Smooth muscle cell (in vitro differentiated cells): ENCODE data around the gene LRRC26. TPM values are rescaled to one million over a fixed set of nuclear protein-coding genes. Genes with fewer than 3 reads are reported as not detected.

Experiments used
- DNase-seq: peaks from one replicate; lab custom pipeline; 2025; ENCODE audit not compliant: unreplicated experiment; lab: John Stamatoyannopoulos, UW
- H2AFZ ChIP-seq: fragments of 200-600 bp; sonication (generic); 2 replicates; pipeline ENCODE4 v1.6.0; 2016; ENCODE audit warnings: antibody characterized with exemption, low read depth, mild to moderate bottlenecking
- H3F3A ChIP-seq: fragments of 200-600 bp; sonication (generic); 2 replicates; pipeline ENCODE4 v1.6.0; 2017; ENCODE audit warnings: antibody characterized with exemption, low read depth
- H3K27ac ChIP-seq: fragments of 200-600 bp; sonication (generic); 2 replicates; pipeline ENCODE4 v1.5.1; 2016; ENCODE audit warnings: low read depth, mild to moderate bottlenecking
- H3K27me3 ChIP-seq: fragments of 200-600 bp; sonication (generic); 2 replicates; pipeline ENCODE4 v1.6.1; 2016; ENCODE audit warnings: low read depth, mild to moderate bottlenecking
- H3K36me3 ChIP-seq: fragments of 200-600 bp; sonication (generic); 2 replicates; pipeline ENCODE4 v1.5.1; 2016; ENCODE audit warnings: low read depth
- H3K4me1 ChIP-seq: fragments of 200-600 bp; sonication (generic); 2 replicates; pipeline ENCODE4 v1.5.1; 2016; ENCODE audit warnings: low read depth
- H3K4me2 ChIP-seq: fragments of 200-600 bp; sonication (generic); 2 replicates; pipeline ENCODE4 v1.6.0; 2016; ENCODE audit warnings: mild to moderate bottlenecking
- H3K4me3 ChIP-seq: fragments of 200-600 bp; sonication (generic); 2 replicates; pipeline ENCODE4 v1.5.1; 2016; ENCODE audit warnings: mild to moderate bottlenecking
- H3K79me2 ChIP-seq: fragments of 200-600 bp; sonication (generic); 2 replicates; pipeline ENCODE4 v1.6.0; 2016; ENCODE audit warnings: low read depth, mild to moderate bottlenecking
- H3K9ac ChIP-seq: fragments of 200-600 bp; sonication (generic); 2 replicates; pipeline ENCODE4 v1.6.0; 2016; ENCODE audit warnings: low read depth
- H3K9me3 ChIP-seq: fragments of 200-600 bp; sonication (generic); replicated peaks from 2 replicates; pipeline ENCODE4 v1.5.1; 2016; ENCODE audit warnings: low read depth
- H4K20me1 ChIP-seq: fragments of 200-600 bp; sonication (generic); 2 replicates; pipeline ENCODE4 v1.6.0; 2016; ENCODE audit warnings: low read depth
- WGBS: methylation state at CpG from one replicate; pipeline ENCODE4 v1.1.7; 2016; ENCODE audit warnings: low lambda C conversion rate; 5-methylcytosine and 5-hydroxymethylcytosine counted together
- polyA plus RNA-seq: library from polyadenylated mRNA; unstranded; fragments of >200 nt; fragmentation: Nextera tagmentation; extraction: Ambion mirVana; gene quantifications from 2 replicates; pipeline ENCODE4 v1.2.1, GENCODE V29; 2016
- total RNA-seq: library from RNA; depleted of rRNA; stranded (reverse); fragments of >200 nt; gene quantifications from 2 replicates; pipeline ENCODE4 v1.2.3, GENCODE V29; 2014
- TF ChIP-seq, protein P1 (sequence below): fragments of 200-600 bp; sonication (generic); IDR thresholded peaks from 2 replicates; pipeline ENCODE4 v1.5.1; 2017; ENCODE audit warnings: borderline replicate concordance, mild to moderate bottlenecking, antibody characterized with exemption; ENCODE audit not compliant: insufficient read depth, poor library complexity, severe bottlenecking

The LRRC26 gene
- total and polyA plus RNA-seq, 2 experiments from 2014 or later: not detected

DNA sequence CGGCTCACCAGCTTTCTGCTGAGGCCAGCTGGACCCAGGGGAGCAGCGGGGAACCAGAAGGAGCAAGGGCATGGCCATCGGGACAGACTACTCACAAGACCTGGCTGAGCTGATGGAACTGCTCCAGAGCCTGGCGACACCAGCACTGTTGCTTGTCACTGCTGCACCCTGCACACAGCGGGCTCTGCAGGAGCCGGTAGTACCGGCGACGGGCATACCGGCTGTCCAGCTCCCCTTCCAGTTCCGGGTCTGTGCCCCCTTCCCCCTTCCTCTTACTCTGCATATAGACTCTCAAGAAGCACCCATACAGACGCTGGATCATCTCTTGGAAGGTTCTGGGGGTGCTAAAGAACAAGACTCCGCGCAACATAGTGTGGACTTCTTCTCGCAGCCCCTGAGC, 17.5 kb upstream of the LRRC26 start:
- Histone ChIP-seq H3K4me1 (peaks cover 18% of the 10 kb centered on the region), H3K4me3 (peak overlapping the region; percentile 88), H2AFZ (no peak overlapping the region), H3K27me3 (no peaks in the 10 kb centered on the region), H3K9ac (peak overlapping the region; percentile 96), H3F3A (peaks cover 12% of the 10 kb centered on the region), H4K20me1 (peaks cover 10% of the 10 kb centered on the region), H3K79me2 (peaks cover 39% of the 10 kb centered on the region), H3K9me3 (no peaks in the 10 kb centered on the region), H3K4me2 (peak overlapping the region; percentile 100), H3K27ac (no peak overlapping the region), H3K36me3 (no peaks in the 10 kb centered on the region)
- WGBS: 93% methylated on average over 14 of the region's 15 CpGs
- TF ChIP-seq, protein P1, sequence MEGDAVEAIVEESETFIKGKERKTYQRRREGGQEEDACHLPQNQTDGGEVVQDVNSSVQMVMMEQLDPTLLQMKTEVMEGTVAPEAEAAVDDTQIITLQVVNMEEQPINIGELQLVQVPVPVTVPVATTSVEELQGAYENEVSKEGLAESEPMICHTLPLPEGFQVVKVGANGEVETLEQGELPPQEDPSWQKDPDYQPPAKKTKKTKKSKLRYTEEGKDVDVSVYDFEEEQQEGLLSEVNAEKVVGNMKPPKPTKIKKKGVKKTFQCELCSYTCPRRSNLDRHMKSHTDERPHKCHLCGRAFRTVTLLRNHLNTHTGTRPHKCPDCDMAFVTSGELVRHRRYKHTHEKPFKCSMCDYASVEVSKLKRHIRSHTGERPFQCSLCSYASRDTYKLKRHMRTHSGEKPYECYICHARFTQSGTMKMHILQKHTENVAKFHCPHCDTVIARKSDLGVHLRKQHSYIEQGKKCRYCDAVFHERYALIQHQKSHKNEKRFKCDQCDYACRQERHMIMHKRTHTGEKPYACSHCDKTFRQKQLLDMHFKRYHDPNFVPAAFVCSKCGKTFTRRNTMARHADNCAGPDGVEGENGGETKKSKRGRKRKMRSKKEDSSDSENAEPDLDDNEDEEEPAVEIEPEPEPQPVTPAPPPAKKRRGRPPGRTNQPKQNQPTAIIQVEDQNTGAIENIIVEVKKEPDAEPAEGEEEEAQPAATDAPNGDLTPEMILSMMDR: no peak
- no peak for DNase-seq

DNA sequence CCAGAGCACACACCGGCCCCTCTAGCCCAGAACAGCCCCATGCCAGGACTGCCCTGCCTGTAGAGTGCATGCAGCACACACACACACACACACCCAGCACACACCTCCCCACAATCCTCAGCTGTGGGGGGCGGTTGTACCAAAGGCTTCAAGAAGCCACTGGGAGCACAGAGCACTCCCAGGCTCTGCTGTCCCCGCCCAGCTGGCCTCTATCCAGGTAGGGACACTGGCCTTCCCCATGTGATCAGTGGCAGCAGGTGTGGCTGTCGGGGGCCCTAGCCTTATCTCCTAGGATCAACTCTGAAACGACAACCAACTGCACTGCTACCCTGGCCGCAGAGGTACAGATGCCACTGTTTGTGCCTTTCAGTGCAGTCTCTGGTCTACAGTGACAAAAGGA, 16.5 kb upstream of the LRRC26 start:
- TF ChIP-seq, protein P1: no peak
- H2AFZ ChIP-seq: no peak overlapping the region
- no peak overlapping the region for H3K9ac ChIP-seq
- peaks cover 39% of the 10 kb centered on the region for H3K79me2 ChIP-seq
- no peaks in the 10 kb centered on the region for H3K27me3 ChIP-seq
- H3K9me3 ChIP-seq: no peaks in the 10 kb centered on the region
- H4K20me1 ChIP-seq: peaks cover 10% of the 10 kb centered on the region
- no peaks in the 10 kb centered on the region for H3K36me3 ChIP-seq
- peaks cover 18% of the 10 kb centered on the region for H3K4me1 ChIP-seq
- H3K4me3 ChIP-seq: no peak overlapping the region
- no peak for DNase-seq
- H3K27ac ChIP-seq: no peak overlapping the region
- 90% methylated on average over 6 of the region's 6 CpGs for WGBS
- H3F3A ChIP-seq: peaks cover 12% of the 10 kb centered on the region
- H3K4me2 ChIP-seq: peak overlapping the region; percentile 100

DNA sequence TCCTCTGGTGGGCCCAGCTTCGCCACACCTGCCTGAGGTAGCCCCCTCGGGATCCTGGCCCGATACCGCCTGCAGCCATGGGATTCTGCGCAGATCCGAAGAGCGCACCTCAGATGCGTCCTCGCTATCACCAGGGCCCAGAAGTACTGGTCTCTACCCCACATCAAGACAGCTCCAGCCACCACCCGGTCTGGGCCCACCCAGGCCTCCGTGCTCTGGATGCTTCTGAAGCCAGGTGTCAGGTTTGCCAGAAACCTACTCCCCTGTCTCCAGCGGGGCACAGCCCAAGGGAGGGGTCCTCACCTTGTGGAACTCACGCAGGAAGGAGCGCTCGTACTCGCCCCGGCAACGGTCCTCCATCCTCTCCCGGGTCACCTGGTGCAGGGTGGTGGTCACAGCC, 16.1 kb upstream of the LRRC26 start:
- DNase-seq: no peak
- Histone ChIP-seq H3K4me3 (no peak overlapping the region), H3K27me3 (no peaks in the 10 kb centered on the region), H3K79me2 (peaks cover 36% of the 10 kb centered on the region), H2AFZ (no peak overlapping the region), H3K9ac (no peak overlapping the region), H3K27ac (no peak overlapping the region), H3K36me3 (no peaks in the 10 kb centered on the region), H3K9me3 (no peaks in the 10 kb centered on the region), H3K4me2 (no peak overlapping the region), H4K20me1 (peaks cover 10% of the 10 kb centered on the region), H3F3A (peaks cover 12% of the 10 kb centered on the region), H3K4me1 (peaks cover 18% of the 10 kb centered on the region)
- TF ChIP-seq, protein P1: no peak
- 94% methylated on average over 19 of the region's 19 CpGs for WGBS

- TF ChIP-seq, protein P1: no peak
- Histone ChIP-seq H3K27me3 (no peaks in the 10 kb centered on the region), H3K9me3 (no peaks in the 10 kb centered on the region), H3K9ac (no peak overlapping the region), H3K27ac (no peak overlapping the region), H2AFZ (no peak overlapping the region), H4K20me1 (peaks cover 9% of the 10 kb centered on the region), H3F3A (peaks cover 9% of the 10 kb centered on the region), H3K79me2 (peaks cover 27% of the 10 kb centered on the region), H3K4me3 (no peak overlapping the region), H3K4me1 (peaks cover 18% of the 10 kb centered on the region), H3K4me2 (no peak overlapping the region), H3K36me3 (no peaks in the 10 kb centered on the region)
- no peak for DNase-seq
- 95% methylated on average over 44 of the region's 48 CpGs for WGBS
Observed at GRCh38 chr9:137184881-137185660, 15.2 kb upstream of the LRRC26 start.
